Neural cell (in vitro differentiated cells): Measurements from ENCODE around the gene FUT1. TPM values are rescaled to one million over a fixed set of nuclear protein-coding genes. Genes with fewer than 3 reads are reported as not detected.

Source experiments
- H2AFZ ChIP-seq: fragments of 200-600, 300-800 bp; sonication (generic), shearing (Covaris generic); 2 replicates; pipeline ENCODE4 v1.6.0; 2014; ENCODE audit warnings: low read depth, mild to moderate bottlenecking, antibody characterized with exemption, low read length, moderate library complexity
- H3F3A ChIP-seq: fragments of 200-600 bp; shearing (Covaris generic); 2 replicates; pipeline ENCODE4 v1.6.1; 2016; ENCODE audit warnings: mild to moderate bottlenecking, moderate library complexity, mixed read lengths, antibody characterized with exemption, low read length; ENCODE audit not compliant: insufficient read depth, poor library complexity, severe bottlenecking
- H3K27ac ChIP-seq: fragments of 200-600, 300-800 bp; sonication (generic), shearing (Covaris generic); 2 replicates; pipeline ENCODE4 v1.5.1; 2014; ENCODE audit warnings: mild to moderate bottlenecking, low read length, moderate library complexity
- H3K27me3 ChIP-seq: fragments of 300-800, 200-600 bp; sonication (generic), shearing (Covaris generic); 2 replicates; pipeline ENCODE4 v1.6.0; 2014; ENCODE audit warnings: mild to moderate bottlenecking, low read depth, low read length, moderate library complexity; ENCODE audit not compliant: insufficient read depth
- H3K36me3 ChIP-seq: fragments of 300-800, 200-600 bp; sonication (generic), shearing (Covaris generic); 2 replicates; pipeline ENCODE4 v1.5.1; 2014; ENCODE audit warnings: mild to moderate bottlenecking, antibody characterized with exemption, low read length, moderate library complexity; ENCODE audit not compliant: insufficient read depth
- H3K4me2 ChIP-seq: fragments of 300-800, 200-600 bp; sonication (generic), shearing (Covaris generic); 2 replicates; pipeline ENCODE4 v1.6.0; 2014; ENCODE audit warnings: mild to moderate bottlenecking, low read length
- H3K4me3 ChIP-seq: fragments of 300-800, 200-600 bp; sonication (generic), shearing (Covaris generic); 2 replicates; pipeline ENCODE4 v1.5.1; 2014; ENCODE audit warnings: mild to moderate bottlenecking, low read length, moderate library complexity
- H3K79me2 ChIP-seq: fragments of 200-600 bp; shearing (Covaris generic); replicated peaks from 2 replicates; pipeline ENCODE4 v1.6.0; 2014; ENCODE audit warnings: mild to moderate bottlenecking, low read length, moderate library complexity; ENCODE audit not compliant: insufficient read depth
- H3K9ac ChIP-seq: fragments of 300-800, 200-600 bp; sonication (generic), shearing (Covaris generic); 2 replicates; pipeline ENCODE4 v1.6.1; 2016; ENCODE audit warnings: mild to moderate bottlenecking, low read length, mixed read lengths
- H3K9me2 ChIP-seq: fragments of 200-600 bp; shearing (Covaris generic); 2 replicates; pipeline ENCODE4 v1.6.1; 2016; ENCODE audit warnings: mild to moderate bottlenecking, low read length, mixed read lengths; ENCODE audit not compliant: insufficient read depth
- H3K9me3 ChIP-seq: fragments of 200-600, 300-800 bp; sonication (generic), shearing (Covaris generic); 2 replicates; pipeline ENCODE4 v1.6.1; 2016; ENCODE audit warnings: mild to moderate bottlenecking, mixed run types, low read length, moderate library complexity, mixed read lengths
- H4K20me1 ChIP-seq: fragments of 200-600 bp; shearing (Covaris generic); 2 replicates; pipeline ENCODE4 v1.6.1; 2016; ENCODE audit warnings: mild to moderate bottlenecking, mixed run types; ENCODE audit not compliant: insufficient read depth
- CTCF ChIP-seq: fragments of 450-650 bp; IDR thresholded peaks from 2 replicates; pipeline ENCODE4 v1.5.1; 2014; ENCODE audit warnings: antibody characterized with exemption, mild to moderate bottlenecking, moderate library complexity; ENCODE audit not compliant: poor library complexity, severe bottlenecking
- EP300 ChIP-seq: fragments of 450-650 bp; conservative IDR thresholded peaks from 2 replicates; pipeline ENCODE4 v1.6.1; 2014; ENCODE audit warnings: antibody characterized with exemption, mild to moderate bottlenecking, moderate library complexity; ENCODE audit not compliant: poor library complexity, severe bottlenecking
- EZH2 ChIP-seq: fragments of 200-600, 300-800 bp; shearing (Covaris generic), sonication (generic); IDR thresholded peaks from 2 replicates; pipeline ENCODE4 v1.6.1; 2014; ENCODE audit warnings: antibody characterized with exemption, low read length, borderline replicate concordance, mild to moderate bottlenecking; ENCODE audit not compliant: insufficient read depth, poor library complexity, severe bottlenecking
- MXI1 ChIP-seq: fragments of 450-650 bp; conservative IDR thresholded peaks from 2 replicates; pipeline ENCODE4 v1.6.1; 2014; ENCODE audit warnings: antibody characterized with exemption, mild to moderate bottlenecking; ENCODE audit not compliant: poor library complexity, severe bottlenecking
- POLR2AphosphoS5 ChIP-seq: IDR thresholded peaks from 2 replicates; pipeline ENCODE4 v1.6.1; 2012
- RAD21 ChIP-seq: fragments of 450-650 bp; conservative IDR thresholded peaks from 2 replicates; pipeline ENCODE4 v1.6.1; 2014; ENCODE audit warnings: antibody characterized with exemption, mild to moderate bottlenecking, moderate library complexity
- SMC3 ChIP-seq: fragments of 450-650 bp; conservative IDR thresholded peaks from 2 replicates; pipeline ENCODE4 v1.6.1; 2014; ENCODE audit warnings: antibody characterized with exemption, mild to moderate bottlenecking, moderate library complexity; ENCODE audit not compliant: poor library complexity
- TAF1 ChIP-seq: IDR thresholded peaks from 2 replicates; pipeline ENCODE4 v1.6.1; 2012; ENCODE audit warnings: low read depth
- polyA plus RNA-seq: library from polyadenylated mRNA; depleted of rRNA; stranded (reverse); fragments of >200 nt; gene quantifications from 2 replicates; pipeline ENCODE4 v1.2.3, GENCODE V29; 2014
- TF ChIP-seq, protein P1 (sequence below): IDR thresholded peaks from 2 replicates; pipeline ENCODE4 v1.6.1; 2012; ENCODE audit warnings: borderline replicate concordance

FUT1 gene
- polyA plus RNA-seq, 1 donor from 2014 or later, result 0.15 TPM

DNA sequence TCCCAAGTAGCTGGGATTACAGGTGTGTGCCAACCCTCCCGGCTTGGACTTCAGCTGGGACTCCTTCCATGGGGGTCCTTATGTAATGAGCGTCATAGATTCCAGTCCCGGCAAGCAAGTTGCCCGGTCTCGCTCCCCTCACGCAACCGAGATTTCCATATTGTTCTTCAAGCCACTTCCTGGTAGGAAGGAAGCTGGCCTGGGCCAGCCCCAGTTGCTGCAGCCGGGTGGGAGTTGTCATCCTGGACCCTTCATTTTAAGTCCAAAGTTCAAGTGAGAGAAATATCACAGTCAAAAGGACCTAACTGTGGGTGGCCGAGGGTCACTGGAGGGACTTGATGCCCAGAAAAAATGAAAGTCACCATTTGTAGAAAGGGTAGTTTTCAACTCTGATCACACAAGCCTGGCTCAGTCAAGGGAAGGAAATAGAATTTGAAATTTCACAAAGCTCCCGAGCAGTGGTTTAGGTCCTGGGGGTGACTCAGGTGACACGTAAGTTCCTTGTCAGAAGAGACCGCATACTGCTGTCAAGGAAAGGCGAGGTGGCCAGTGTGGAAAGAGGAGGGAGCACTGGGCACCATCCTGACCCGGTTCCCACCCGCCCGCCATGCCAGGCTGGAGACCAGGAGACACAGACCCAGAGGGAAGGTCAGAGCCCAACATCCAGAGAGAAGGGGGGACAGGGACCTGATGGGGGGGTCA, 8.2 kb upstream of the FUT1 start:
- no peak for TF ChIP-seq TAF1
- TF ChIP-seq, protein P1, sequence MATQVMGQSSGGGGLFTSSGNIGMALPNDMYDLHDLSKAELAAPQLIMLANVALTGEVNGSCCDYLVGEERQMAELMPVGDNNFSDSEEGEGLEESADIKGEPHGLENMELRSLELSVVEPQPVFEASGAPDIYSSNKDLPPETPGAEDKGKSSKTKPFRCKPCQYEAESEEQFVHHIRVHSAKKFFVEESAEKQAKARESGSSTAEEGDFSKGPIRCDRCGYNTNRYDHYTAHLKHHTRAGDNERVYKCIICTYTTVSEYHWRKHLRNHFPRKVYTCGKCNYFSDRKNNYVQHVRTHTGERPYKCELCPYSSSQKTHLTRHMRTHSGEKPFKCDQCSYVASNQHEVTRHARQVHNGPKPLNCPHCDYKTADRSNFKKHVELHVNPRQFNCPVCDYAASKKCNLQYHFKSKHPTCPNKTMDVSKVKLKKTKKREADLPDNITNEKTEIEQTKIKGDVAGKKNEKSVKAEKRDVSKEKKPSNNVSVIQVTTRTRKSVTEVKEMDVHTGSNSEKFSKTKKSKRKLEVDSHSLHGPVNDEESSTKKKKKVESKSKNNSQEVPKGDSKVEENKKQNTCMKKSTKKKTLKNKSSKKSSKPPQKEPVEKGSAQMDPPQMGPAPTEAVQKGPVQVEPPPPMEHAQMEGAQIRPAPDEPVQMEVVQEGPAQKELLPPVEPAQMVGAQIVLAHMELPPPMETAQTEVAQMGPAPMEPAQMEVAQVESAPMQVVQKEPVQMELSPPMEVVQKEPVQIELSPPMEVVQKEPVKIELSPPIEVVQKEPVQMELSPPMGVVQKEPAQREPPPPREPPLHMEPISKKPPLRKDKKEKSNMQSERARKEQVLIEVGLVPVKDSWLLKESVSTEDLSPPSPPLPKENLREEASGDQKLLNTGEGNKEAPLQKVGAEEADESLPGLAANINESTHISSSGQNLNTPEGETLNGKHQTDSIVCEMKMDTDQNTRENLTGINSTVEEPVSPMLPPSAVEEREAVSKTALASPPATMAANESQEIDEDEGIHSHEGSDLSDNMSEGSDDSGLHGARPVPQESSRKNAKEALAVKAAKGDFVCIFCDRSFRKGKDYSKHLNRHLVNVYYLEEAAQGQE, result no peak
- TF ChIP-seq RAD21, result no peak
- TF ChIP-seq EZH2, result no peak
- no peak for TF ChIP-seq SMC3
- no peak for TF ChIP-seq CTCF
- no peak for TF ChIP-seq EP300
- TF ChIP-seq MXI1, result no peak
- TF ChIP-seq POLR2AphosphoS5, result no peak

DNA sequence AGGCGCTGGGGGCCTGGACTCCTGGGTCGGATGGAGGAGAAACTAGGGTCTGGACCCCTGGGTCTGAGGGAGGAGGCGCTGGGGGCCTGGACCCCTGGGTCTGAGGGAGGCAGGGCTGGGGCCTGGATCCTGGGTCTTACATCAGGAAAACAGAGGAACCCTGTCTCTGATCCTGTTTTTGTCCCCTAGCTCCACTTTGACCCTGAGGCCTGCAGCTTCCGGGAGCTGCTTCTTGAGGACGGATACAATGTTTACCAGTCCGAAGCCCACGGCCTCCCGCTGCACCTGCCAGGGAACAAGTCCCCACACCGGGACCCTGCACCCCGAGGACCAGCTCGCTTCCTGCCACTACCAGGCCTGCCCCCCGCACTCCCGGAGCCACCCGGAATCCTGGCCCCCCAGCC, 5.3 kb upstream of the FUT1 start:
- H3K27ac ChIP-seq, result no peak overlapping the region
- H3K79me2 ChIP-seq, result no peaks in the 10 kb centered on the region
- H3K36me3 ChIP-seq, result no peaks in the 10 kb centered on the region
- no peak overlapping the region for H3K4me2 ChIP-seq
- no peak overlapping the region for H2AFZ ChIP-seq
- no peaks in the 10 kb centered on the region for H3K9me3 ChIP-seq
- TF ChIP-seq RAD21, result no peak
- TF ChIP-seq MXI1, result no peak
- no peak for TF ChIP-seq TAF1
- TF ChIP-seq SMC3, result no peak
- TF ChIP-seq POLR2AphosphoS5, result no peak
- TF ChIP-seq EZH2, result no peak
- TF ChIP-seq, protein P1, result no peak
- no peak for TF ChIP-seq CTCF
- no peak for TF ChIP-seq EP300
- no peak overlapping the region for H3K9ac ChIP-seq
- no peaks in the 10 kb centered on the region for H4K20me1 ChIP-seq
- no peaks in the 10 kb centered on the region for H3F3A ChIP-seq
- H3K27me3 ChIP-seq, result peaks cover 8% of the 10 kb centered on the region
- no peak overlapping the region for H3K4me3 ChIP-seq
- H3K9me2 ChIP-seq, result no peaks in the 10 kb centered on the region

More for the DNA sequence above, 8.2 kb upstream of the FUT1 start:
- Histone ChIP-seq H3F3A (no peaks in the 10 kb centered on the region), H3K9me3 (no peaks in the 10 kb centered on the region), H3K79me2 (no peaks in the 10 kb centered on the region), H3K27me3 (no peaks in the 10 kb centered on the region), H3K9me2 (no peaks in the 10 kb centered on the region), H3K4me3 (no peak overlapping the region), H2AFZ (no peak overlapping the region), H3K4me2 (no peak overlapping the region), H4K20me1 (no peaks in the 10 kb centered on the region), H3K9ac (no peak overlapping the region), H3K27ac (no peak overlapping the region), H3K36me3 (no peaks in the 10 kb centered on the region)
